ENCODE results near the gene INPP4A.

Gene INPP4A

GRCh38 chr2:98519156-98519555 is 74.5 kb downstream of the INPP4A start:
- in situ Hi-C loops (cut with HindIII; ENCODE audit: low pct_ligation_motif_present, low pct_unique_long_range_greater_than_20kb, low sequenced_read_pairs) = no loop called here
- no peak for DNase-seq

DNA sequence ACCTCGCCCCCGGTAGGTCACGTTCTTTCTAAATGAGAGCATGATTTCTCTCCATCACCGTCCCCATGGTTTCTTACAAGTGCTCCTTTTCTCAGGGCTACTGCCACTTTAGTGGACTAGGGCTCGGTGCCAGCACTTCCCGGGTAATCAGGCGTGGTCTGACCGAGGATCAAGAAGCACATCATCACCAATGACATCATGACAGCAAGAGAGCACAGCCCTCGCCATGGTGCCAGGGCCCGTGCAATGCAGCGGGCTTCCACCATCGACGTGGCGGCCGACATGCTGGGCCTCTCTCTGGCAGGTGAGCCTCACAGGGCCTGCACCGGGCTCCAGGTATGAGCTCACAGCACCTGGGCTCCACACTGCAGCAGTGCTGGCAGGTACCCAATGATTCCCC is 75.2 kb downstream of the INPP4A start:
- no peak for DNase-seq
- in situ Hi-C loops (cut with HindIII; ENCODE audit: low pct_ligation_motif_present, low pct_unique_long_range_greater_than_20kb, low sequenced_read_pairs) = no loop called here

DNA sequence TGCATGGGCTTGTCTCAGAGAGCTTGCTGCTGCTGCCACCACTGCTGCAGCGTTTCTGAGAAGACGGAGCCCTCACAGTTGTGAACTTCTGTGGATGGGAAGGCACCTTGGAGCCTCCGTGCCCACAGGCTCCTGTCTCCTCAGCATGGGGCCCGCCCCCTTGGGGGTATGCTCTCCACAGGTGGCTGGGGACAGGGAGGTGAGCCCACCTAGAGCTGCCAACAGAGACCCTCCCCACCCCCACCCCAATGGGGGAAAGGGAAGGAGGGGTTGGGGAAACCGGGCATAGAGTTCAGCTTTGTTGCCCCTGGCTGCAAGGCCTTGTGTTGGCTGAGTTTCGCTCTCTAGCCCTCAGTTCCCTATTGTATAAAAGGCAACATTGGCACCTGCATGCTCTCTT is 76.1 kb downstream of the INPP4A start:
- in situ Hi-C loops (cut with HindIII; ENCODE audit: low pct_ligation_motif_present, low pct_unique_long_range_greater_than_20kb, low sequenced_read_pairs) = no loop called here
- no peak for DNase-seq

DNA sequence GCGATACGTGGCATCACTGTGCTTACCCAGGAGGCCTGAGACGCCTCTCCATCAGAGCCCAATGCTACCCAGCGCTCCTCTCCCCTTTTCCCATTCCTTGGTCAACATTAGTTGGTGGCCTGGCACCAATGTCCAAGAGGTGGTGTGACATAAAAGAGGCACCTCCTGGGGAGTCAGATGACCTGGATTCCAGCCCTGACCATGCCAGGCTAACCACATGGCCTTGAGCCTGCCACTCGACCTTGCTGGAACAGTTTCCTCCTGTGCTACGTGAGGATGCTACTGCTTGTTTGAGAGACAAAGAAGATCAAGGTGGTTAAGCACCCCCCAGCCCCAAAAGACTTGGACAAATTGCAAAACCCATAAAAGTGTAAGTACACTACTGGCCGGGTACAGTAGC is 76.6 kb downstream of the INPP4A start:
- no peak for DNase-seq
- in situ Hi-C loops (cut with HindIII; ENCODE audit: low pct_ligation_motif_present, low pct_unique_long_range_greater_than_20kb, low sequenced_read_pairs) = no loop called here

DNA sequence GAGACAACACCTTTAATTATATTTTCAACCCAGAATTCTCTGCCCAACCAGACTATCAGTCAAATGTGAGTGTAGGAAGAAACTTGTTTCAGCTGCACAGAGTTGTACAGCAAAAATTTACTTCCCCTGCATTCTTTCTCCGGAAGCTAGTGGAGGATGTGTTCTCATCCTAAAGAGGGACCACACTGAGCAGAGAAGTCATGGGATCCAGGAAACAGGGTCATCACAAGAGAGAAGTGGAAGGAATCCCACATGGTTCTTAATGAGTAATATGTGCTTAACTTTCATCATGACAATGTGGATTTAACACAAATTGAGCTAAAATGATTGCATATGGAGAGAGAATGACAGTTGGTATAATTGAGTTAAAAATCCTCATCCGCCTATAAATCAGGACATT is 78.2 kb downstream of the INPP4A start:
- no peak for DNase-seq

DNA sequence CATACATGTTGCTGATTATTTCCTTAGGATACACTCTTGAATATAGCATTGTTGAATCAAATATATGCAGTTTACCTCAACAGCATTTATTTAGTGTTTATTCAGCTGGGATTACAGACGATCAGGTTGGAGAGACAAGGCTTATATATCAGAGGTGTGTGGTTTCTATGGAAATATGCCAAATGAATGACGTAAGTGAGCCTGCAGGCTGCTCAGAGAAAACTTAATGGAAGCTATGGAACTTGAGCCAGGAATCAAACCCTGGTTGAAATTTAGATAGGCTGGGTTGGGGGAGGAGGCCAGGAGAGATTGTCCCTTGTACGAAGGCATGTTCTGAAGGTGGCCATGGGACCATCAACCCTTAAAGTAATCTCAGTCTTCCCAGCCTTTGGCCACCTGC is 79.5 kb downstream of the INPP4A start:
- in situ Hi-C loops (cut with HindIII; ENCODE audit: low pct_ligation_motif_present, low pct_unique_long_range_greater_than_20kb, low sequenced_read_pairs) = no loop called here

More for the DNA sequence above, 78.2 kb downstream of the INPP4A start:
- in situ Hi-C loops (cut with HindIII; ENCODE audit: low pct_ligation_motif_present, low pct_unique_long_range_greater_than_20kb, low sequenced_read_pairs) = no loop called here

DNA sequence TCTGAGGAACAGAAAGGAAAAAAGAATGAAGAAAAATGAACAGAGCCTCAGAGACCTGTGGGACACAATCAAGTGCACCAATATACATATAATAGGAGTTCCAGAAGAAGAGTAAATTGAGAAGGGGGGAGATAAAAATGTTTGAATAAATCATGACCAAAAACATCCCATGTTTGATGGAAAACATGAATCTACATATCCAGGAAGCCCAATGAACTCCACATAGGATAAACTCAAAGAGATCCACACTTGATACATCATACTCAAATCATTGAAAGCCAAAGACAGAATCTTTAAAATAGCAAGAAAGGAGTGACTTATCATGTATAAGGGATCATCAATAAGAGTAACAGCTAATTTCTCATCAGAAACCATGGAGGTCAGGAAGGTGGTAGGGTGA is 83.7 kb downstream of the INPP4A start:
- no peak for DNase-seq
- in situ Hi-C loops (cut with HindIII; ENCODE audit: low pct_ligation_motif_present, low pct_unique_long_range_greater_than_20kb, low sequenced_read_pairs) = no loop called here

More for the DNA sequence above, 79.5 kb downstream of the INPP4A start:
- no peak for DNase-seq

- no peak for DNase-seq
Observed at GRCh38 chr2:98530114-98530513, 85.5 kb downstream of the INPP4A start.

GRCh38 chr2:98532756-98533155 is 88.1 kb downstream of the INPP4A start:
- DNase-seq = no peak
- in situ Hi-C loops (cut with HindIII; ENCODE audit: low pct_ligation_motif_present, low pct_unique_long_range_greater_than_20kb, low sequenced_read_pairs) = no loop called here

More at GRCh38 chr2:98530114-98530513, 85.5 kb downstream of the INPP4A start:
- in situ Hi-C loops (cut with HindIII; ENCODE audit: low pct_ligation_motif_present, low pct_unique_long_range_greater_than_20kb, low sequenced_read_pairs) = no loop called here

DNA sequence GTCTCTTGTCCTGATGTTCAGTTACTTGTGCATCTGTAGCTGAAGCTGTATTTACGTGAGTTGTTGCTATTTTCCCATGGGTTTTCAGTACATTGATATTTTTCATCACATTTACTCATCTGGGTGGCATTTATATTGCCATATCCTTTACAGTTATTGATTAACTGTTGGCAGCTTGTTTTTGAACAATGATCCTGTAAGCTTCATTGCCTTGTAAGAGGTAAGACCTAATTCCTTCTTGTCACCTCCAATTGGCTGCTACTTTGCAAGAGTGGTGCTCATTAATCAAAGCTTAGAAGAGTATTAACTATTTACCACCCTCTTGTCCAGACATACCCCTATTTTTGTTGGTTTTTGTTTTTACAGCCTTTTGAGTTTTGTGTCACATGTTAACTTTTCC is 88.9 kb downstream of the INPP4A start:
- no peak for DNase-seq
- in situ Hi-C loops (cut with HindIII; ENCODE audit: low pct_ligation_motif_present, low pct_unique_long_range_greater_than_20kb, low sequenced_read_pairs) = no loop called here

DNA sequence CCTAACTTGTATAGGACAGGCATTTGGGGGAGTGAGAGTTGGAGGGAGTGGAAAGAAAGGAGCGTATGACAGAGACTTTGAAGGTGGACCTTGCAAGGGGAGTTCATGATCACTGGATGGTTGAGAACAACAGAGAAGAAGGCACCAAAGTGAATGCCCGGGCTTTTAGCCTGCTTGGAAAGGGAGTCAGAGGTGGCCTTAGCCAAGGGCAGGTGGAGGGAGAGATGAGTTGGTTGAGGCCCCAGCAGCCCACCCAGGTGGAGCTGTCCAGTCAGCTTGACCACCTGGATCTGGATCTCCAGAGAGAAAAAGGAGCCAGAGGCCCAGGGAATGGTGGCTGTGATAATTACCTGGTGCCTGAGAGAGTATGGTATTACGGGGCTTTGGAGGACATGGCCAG is 90.1 kb downstream of the INPP4A start:
- no peak for DNase-seq
- in situ Hi-C loops (cut with HindIII; ENCODE audit: low pct_ligation_motif_present, low pct_unique_long_range_greater_than_20kb, low sequenced_read_pairs) = no loop called here

DNA sequence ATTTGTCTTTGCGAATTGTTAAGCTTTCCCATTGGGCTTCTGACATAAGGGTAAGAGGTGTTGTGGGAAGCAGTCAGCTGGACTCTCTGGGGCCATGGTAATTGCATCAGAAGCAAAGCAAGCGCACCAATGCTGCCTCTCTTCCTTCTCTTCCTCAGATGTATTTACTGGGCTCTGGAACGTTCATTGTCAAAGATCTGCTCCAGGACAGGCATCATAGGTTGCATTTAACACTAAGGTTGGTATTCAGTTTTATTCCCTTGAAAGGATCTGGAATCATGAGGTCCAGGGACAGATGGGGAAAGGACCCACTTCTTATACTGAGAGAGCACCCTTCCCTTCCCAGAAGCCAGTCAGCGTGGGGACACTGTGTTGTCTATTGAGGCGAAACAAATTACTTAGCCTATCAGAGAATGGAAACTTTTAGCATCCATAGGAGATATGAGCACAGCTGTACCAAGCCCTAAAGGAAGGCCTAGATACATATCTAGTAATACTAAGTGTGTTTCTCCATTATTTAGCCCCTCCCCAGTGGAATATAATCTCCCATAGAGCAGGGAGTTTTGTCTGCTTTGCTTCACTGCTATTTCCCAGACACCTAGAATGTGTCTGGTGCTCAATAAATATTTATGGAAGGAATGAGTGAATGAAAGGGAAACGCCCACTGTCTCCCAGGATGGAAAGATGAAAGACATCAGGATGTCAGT is 91.5 kb downstream of the INPP4A start:
- no peak for DNase-seq
- in situ Hi-C loops (cut with HindIII; ENCODE audit: low pct_ligation_motif_present, low pct_unique_long_range_greater_than_20kb, low sequenced_read_pairs) = no loop called here

DNA sequence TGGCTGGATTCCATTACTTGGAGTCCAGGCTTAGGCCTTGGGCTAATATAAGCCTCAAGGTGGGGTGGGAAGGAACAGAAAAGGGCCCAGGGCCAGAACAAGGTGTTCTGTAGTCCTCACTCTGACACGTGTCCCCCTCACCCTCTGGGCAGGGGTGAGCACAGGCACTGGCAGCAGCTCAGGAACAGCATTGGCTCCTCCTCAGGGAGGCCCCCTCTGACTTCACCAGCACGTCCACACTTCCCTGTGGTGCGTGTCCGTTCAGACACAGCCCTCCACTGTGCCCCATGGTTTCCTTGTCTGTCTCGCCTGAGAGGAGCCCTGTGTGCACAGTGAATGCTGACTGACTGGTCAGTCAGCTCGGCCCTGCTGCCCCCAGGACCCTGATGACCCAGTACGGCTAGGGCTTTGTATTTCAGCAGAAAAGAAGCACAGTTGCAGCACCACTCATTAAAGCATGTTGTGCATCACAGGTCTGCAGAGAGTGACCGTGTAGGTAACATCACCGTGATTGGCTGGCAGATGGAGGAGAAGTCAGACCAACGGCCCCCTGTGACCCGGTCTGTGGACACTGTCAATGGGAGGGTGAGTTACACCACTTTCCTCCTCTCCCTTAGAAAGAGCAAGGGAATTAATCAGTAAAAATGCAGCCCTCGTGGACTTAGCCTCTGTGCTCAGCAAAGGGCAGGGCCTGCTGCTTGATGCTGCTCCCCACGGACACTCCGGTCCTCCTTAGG is 92.9 kb downstream of the INPP4A start:
- DNase-seq = no peak
- in situ Hi-C loops (cut with HindIII; ENCODE audit: low pct_ligation_motif_present, low pct_unique_long_range_greater_than_20kb, low sequenced_read_pairs) = no loop called here

DNA sequence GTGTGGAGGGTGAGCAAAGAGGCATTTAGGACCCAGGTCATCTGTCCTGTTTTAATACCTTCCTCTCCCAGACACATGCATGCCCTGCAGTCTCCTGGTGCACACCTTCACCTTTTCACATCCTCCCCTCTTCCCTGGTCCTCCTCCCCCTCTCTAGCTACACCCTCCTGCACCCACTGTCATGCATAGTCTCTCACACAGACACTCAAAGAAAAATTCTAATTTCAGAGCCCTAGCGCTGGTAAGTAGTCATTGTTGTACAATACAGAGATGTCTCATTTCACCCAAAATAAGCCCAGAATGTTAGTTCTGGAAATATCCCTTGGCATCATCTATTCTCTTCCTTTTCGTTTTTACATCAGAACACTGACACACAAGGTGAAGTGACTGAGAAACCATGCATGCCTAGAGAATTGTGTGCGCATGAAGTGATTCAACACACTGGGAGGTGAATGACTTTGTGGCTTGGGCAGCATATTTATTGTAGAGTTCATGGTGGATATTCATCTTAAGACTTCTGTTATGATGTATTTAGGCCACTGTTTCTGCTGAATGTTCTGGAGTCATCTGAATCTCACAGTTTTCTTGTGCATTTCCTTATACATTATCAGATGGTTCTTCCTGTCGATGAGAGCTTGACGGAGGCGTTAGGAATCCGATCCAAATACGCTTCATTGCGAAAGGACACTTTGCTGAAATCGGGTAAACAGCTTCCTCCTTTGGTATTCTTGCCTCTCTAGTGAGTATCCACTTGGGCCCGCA is 93.8 kb downstream of the INPP4A start:
- in situ Hi-C loops (cut with HindIII; ENCODE audit: low pct_ligation_motif_present, low pct_unique_long_range_greater_than_20kb, low sequenced_read_pairs) = no loop called here

GRCh38 chr2:98539056-98539735 is 94.5 kb downstream of the INPP4A start:
- no peak for DNase-seq
- in situ Hi-C loops (cut with HindIII; ENCODE audit: low pct_ligation_motif_present, low pct_unique_long_range_greater_than_20kb, low sequenced_read_pairs) = no loop called here

More for the DNA sequence above, 93.8 kb downstream of the INPP4A start:
- no peak for DNase-seq

GRCh38 chr2:98540536-98540935 is 95.9 kb downstream of the INPP4A start:
- in situ Hi-C loops (cut with HindIII; ENCODE audit: low pct_ligation_motif_present, low pct_unique_long_range_greater_than_20kb, low sequenced_read_pairs) = no loop called here
- DNase-seq = no peak

DNA sequence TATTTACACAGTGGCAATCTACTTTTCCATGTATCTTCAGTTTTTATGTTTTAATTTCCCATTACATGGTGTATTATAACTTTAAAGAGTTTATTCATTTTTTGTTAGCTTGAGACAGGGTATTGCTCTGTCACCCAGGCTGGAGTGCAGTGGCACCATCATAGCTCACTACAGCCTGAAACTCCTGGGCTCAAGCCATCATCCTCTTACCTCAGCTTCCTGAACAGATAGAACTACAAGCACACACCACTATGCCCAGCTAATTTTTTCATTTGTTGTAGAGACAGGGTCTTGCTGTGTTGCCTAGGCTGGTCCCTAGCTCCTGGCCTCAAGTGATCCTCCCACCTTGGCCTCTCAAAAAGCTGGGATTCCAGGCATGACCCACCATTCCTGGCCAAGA is 96.8 kb downstream of the INPP4A start:
- in situ Hi-C loops (cut with HindIII; ENCODE audit: low pct_ligation_motif_present, low pct_unique_long_range_greater_than_20kb, low sequenced_read_pairs) = no loop called here
- no peak for DNase-seq

GRCh38 chr2:98541906-98542305 is 97.2 kb downstream of the INPP4A start:
- no peak for DNase-seq
- in situ Hi-C loops (cut with HindIII; ENCODE audit: low pct_ligation_motif_present, low pct_unique_long_range_greater_than_20kb, low sequenced_read_pairs) = no loop called here

DNA sequence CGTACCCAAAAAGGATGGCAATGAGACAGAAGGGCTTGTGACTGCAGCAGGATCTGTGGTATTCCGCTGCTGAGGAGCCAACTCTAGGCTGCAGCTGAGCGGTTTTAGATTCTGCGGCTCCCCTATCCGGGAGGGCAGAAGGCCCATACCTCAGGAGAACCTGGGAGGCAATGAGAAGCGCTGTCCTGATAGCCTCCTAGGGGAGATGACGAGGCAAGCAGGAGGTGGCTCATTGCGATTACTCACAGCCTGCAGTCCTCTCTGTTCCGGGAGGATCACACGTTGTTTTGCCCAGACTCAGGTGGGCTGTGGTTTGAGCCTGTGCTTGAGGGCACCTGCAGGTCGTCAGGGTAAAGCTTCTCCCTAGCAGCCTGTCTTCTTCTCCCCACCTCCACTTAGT is 98.6 kb downstream of the INPP4A start:
- in situ Hi-C loops (cut with HindIII; ENCODE audit: low pct_ligation_motif_present, low pct_unique_long_range_greater_than_20kb, low sequenced_read_pairs) = no loop called here
- no peak for DNase-seq

Data from ACHN (cell line).